Panc1 (cell line): ENCODE measurements around the gene CFLAR. TPM values are rescaled to one million over a fixed set of nuclear protein-coding genes. Genes with fewer than 3 reads are reported as not detected.

Experiments
- ATAC-seq: fragments of 200-7000 bp; cut with Tn5 transposase; 2 replicates; pipeline ENCODE4 v1.9.1; 2020; ENCODE audit warnings: mild to moderate bottlenecking, moderate library complexity
- BruUV-seq: library from RNA; stranded (reverse); fragments of 400-500 nt; replicated peaks from 2 replicates; lab custom pipeline; 2021; lab: Mats Ljungman, UMichigan
- CTCF ChIA-PET: fragments of 300-600 bp; sonication (Branson Sonifier 250); formaldehyde crosslinking; loops from one replicate; lab custom pipeline; 2022; ENCODE audit warnings: antibody characterized with exemption; lab: Charles Lee
- POLR2A ChIA-PET: fragments of 300-600 bp; sonication (Branson Sonifier 250); formaldehyde crosslinking; loops from one replicate; lab custom pipeline; 2022; ENCODE audit warnings: antibody characterized with exemption; lab: Charles Lee
- DNase-seq: peaks from one replicate; pipeline ENCODE4 v3.0.0-alpha.2; 2010; ENCODE audit warnings: low read depth, low spot score
- H3K27ac ChIP-seq: 2 replicates; pipeline ENCODE4 v1.5.1; 2011; ENCODE audit warnings: mild to moderate bottlenecking, low read length, inconsistent platforms
- H3K27me3 ChIP-seq: fragments of 200-500 bp; sonication (Bioruptor generic); 2 replicates; pipeline ENCODE4 v1.6.0; 2014; ENCODE audit warnings: low read length, inconsistent platforms; ENCODE audit not compliant: control insufficient read depth, insufficient read depth
- H3K36me3 ChIP-seq: fragments of 200-500 bp; sonication (Bioruptor generic); 2 replicates; pipeline ENCODE4 v1.5.1; 2014; ENCODE audit warnings: inconsistent platforms, mild to moderate bottlenecking, low read length, moderate library complexity; ENCODE audit not compliant: control insufficient read depth, insufficient read depth
- H3K4me1 ChIP-seq: 2 replicates; pipeline ENCODE4 v1.5.1; 2011; ENCODE audit warnings: inconsistent platforms, mild to moderate bottlenecking, low read length, moderate library complexity; ENCODE audit not compliant: control insufficient read depth, insufficient read depth
- H3K4me3 ChIP-seq, 2 experiments: 2 replicates each; pipeline ENCODE4 v1.5.1; 2011 to 2012; ENCODE audit warnings: low read depth in 2 of 2, low read length in 2 of 2, mild to moderate bottlenecking in 2 of 2, inconsistent platforms in 1 of 2, moderate library complexity in 1 of 2
- H3K9me3 ChIP-seq: fragments of 200-500 bp; sonication (Bioruptor generic); 2 replicates; pipeline ENCODE4 v1.5.1; 2014; ENCODE audit warnings: low read depth, mild to moderate bottlenecking, inconsistent platforms, low read length, moderate library complexity; ENCODE audit not compliant: control insufficient read depth, insufficient read depth
- CTCF ChIP-seq: fragments of 450-650 bp; IDR thresholded peaks from 2 replicates; pipeline ENCODE4 v1.5.1; 2017; ENCODE audit warnings: mild to moderate bottlenecking
- POLR2AphosphoS5 ChIP-seq: IDR thresholded peaks from 2 replicates; pipeline ENCODE4 v1.6.1; 2012; ENCODE audit warnings: mild to moderate bottlenecking, low read depth, low read length, moderate library complexity
- REST ChIP-seq, 2 experiments: IDR thresholded peaks; 2 replicates each; pipeline ENCODE4 v1.6.1; 2011 to 2012; ENCODE audit warnings: low read depth in 2 of 2, control low read depth in 1 of 2, low read length in 1 of 2, mild to moderate bottlenecking in 1 of 2, moderate library complexity in 1 of 2; ENCODE audit not compliant: insufficient read depth in 1 of 2
- SIN3A ChIP-seq: IDR thresholded peaks from 2 replicates; pipeline ENCODE4 v1.6.1; 2012; ENCODE audit warnings: low read depth, mild to moderate bottlenecking, low read length, moderate library complexity, borderline replicate concordance; ENCODE audit not compliant: insufficient read depth
- TCF7L2 ChIP-seq: IDR thresholded peaks from 2 replicates; pipeline ENCODE4 v1.6.1; 2011; ENCODE audit warnings: mild to moderate bottlenecking, low read depth, low read length, inconsistent platforms
- in situ Hi-C: cut with HindIII; loops from 2 replicates; pipeline ENCODE4 v1.10.0; 2016; ENCODE audit warnings: low sequenced_read_pairs, low pct_unique_long_range_greater_than_20kb
- intact Hi-C: fragments of 100-400 bp; cut with micrococcal nuclease; formaldehyde crosslinking; loops from one replicate; pipeline ENCODE4 v1.10.0; 2022; ENCODE audit not compliant: unreplicated experiment
- total RNA-seq: library from RNA; stranded (reverse); gene quantifications from one replicate; pipeline ENCODE4 v1.2.1, GENCODE V29; 2021; ENCODE audit not compliant: unreplicated experiment

CFLAR gene
- total RNA-seq, 1 experiment from 2014 or later = 46.3 TPM

GRCh38 chr2:201218780-201219179 lies 102.8 kb downstream of the CFLAR start:
- no peaks in the 10 kb centered on the region for H3K9me3 ChIP-seq
- in situ Hi-C loops = no loop called here
- no peaks in the 10 kb centered on the region for H3K36me3 ChIP-seq
- H3K4me1 ChIP-seq = no peaks in the 10 kb centered on the region
- BruUV-seq = no TSS peak
- ATAC-seq (no peak), DNase-seq (no peak)
- ChIA-PET CTCF (interaction anchor here (0.6 to 1.3 kb wide), 2 partner anchors 14 to 391 kb away, joined by 3 to 4 read pairs; no protein-coding TSS in a partner anchor), POLR2A (no interaction called here)
- no peak overlapping the region for H3K4me3 ChIP-seq
- TF ChIP-seq SIN3A (no peak), CTCF (no peak), TCF7L2 (no peak), POLR2AphosphoS5 (no peak), REST (IDR thresholded peaks at IDR 0.05; ENCODE audit: insufficient read depth in 1 of 2, low read depth in 2 of 2, low read length in 1 of 2) (no peak)
- intact Hi-C loops = no loop called here
- no peaks in the 10 kb centered on the region for H3K27me3 ChIP-seq
- no peak overlapping the region for H3K27ac ChIP-seq

- Histone ChIP-seq H3K27me3 (no peaks in the 10 kb centered on the region), H3K36me3 (no peaks in the 10 kb centered on the region), H3K9me3 (no peaks in the 10 kb centered on the region), H3K27ac (no peak overlapping the region), H3K4me1 (no peaks in the 10 kb centered on the region), H3K4me3 (no peak overlapping the region)
- in situ Hi-C loops (no loop called here), intact Hi-C loops (no loop called here)
- ChIA-PET POLR2A (interaction anchor here (0.6 kb wide), 2 partner anchors 9 to 423 kb away, joined by 6 to 7 read pairs; no protein-coding TSS in a partner anchor), CTCF (interaction anchor here (0.6 to 1.3 kb wide), 3 partner anchors 15 to 391 kb away, joined by 3 to 4 read pairs (median 4); no protein-coding TSS in a partner anchor)
- TF ChIP-seq REST (IDR thresholded peaks at IDR 0.05; ENCODE audit: insufficient read depth in 1 of 2, low read depth in 2 of 2, low read length in 1 of 2) = no peak
- no peak for TF ChIP-seq TCF7L2
- no peak for TF ChIP-seq CTCF
- TF ChIP-seq POLR2AphosphoS5 = no peak
- no peak for TF ChIP-seq SIN3A
- no TSS peak for BruUV-seq
- ATAC-seq (no peak; the same call in 1 of the 2 replicates), DNase-seq (no peak)
These were observed 103.5 kb downstream of the CFLAR start for GRCh38 chr2:201219328-201220096.
